Endothelial cell of umbilical vein (primary cell): Measurements from ENCODE around the gene SCGB1A1. TPM values are rescaled to one million over a fixed set of nuclear protein-coding genes. Genes with fewer than 3 reads are reported as not detected.

ENCODE experiments used
- BruUV-seq: library from RNA; stranded (reverse); fragments of 400-500 nt; replicated peaks from 2 replicates; lab custom pipeline; 2021; lab: Mats Ljungman, UMichigan
- CTCF ChIA-PET: fragments of 300-600, 350-600 bp; sonication (Branson Sonifier 250); formaldehyde crosslinking; loops from one replicate; lab custom pipeline; 2021; ENCODE audit warnings: antibody characterized with exemption, inconsistent platforms; lab: Charles Lee
- POLR2A ChIA-PET: fragments of 300-600, 350-600 bp; sonication (Branson Sonifier 250); formaldehyde crosslinking; loops from one replicate; lab custom pipeline; 2021; ENCODE audit warnings: antibody characterized with exemption, inconsistent platforms; lab: Charles Lee
- DNase-seq: peaks from one replicate; pipeline ENCODE4 v3.0.0-alpha.2; 2011; ENCODE audit warnings: low read depth, low spot score
- FAIRE-seq: peaks from 2 replicates; lab custom pipeline; 2011; peaks lifted over from hg19 to GRCh38; lab: Jason Lieb, UNC
- H2AFZ ChIP-seq: 2 replicates; pipeline ENCODE4 v1.6.0; 2012; ENCODE audit warnings: low read depth, low read length, control low read depth, inconsistent platforms
- H3K27ac ChIP-seq: 2 replicates; pipeline ENCODE4 v1.5.1; 2011; ENCODE audit warnings: low read depth, mild to moderate bottlenecking, control low read depth, low read length, moderate library complexity; ENCODE audit not compliant: insufficient read depth
- H3K27me3 ChIP-seq, 2 experiments: 2 replicates each; pipeline versions ENCODE4 v1.6.0 to v1.6.1; 2011; ENCODE audit warnings: low read length in 2 of 2, mixed read lengths in 1 of 2; ENCODE audit not compliant: control insufficient read depth in 2 of 2, insufficient read depth in 2 of 2
- H3K36me3 ChIP-seq, 2 experiments: 2 replicates in 1 of 2; 3 replicates in 1 of 2; pipeline ENCODE4 v1.5.1; 2011; ENCODE audit warnings: low read length in 2 of 2, mild to moderate bottlenecking in 1 of 2, moderate library complexity in 1 of 2; ENCODE audit not compliant: control insufficient read depth in 2 of 2, insufficient read depth in 2 of 2; ENCODE audit errors: extremely low read depth in 1 of 2
- H3K4me1 ChIP-seq: 3 replicates; pipeline ENCODE4 v1.5.1; 2011; ENCODE audit warnings: mild to moderate bottlenecking, low read length; ENCODE audit not compliant: control insufficient read depth, insufficient read depth; ENCODE audit errors: extremely low read depth
- H3K4me2 ChIP-seq: 2 replicates; pipeline ENCODE4 v1.6.1; 2011; ENCODE audit warnings: low read length, control low read depth, mixed read lengths; ENCODE audit not compliant: insufficient read depth
- H3K4me3 ChIP-seq, 3 experiments: fragments of 200-600 bp in 1 of 3; sonication (generic), shearing (Covaris generic) in 1 of 3; replicated peaks in 1 of 3; 2 replicates each; pipeline ENCODE4 v1.5.1; 2011 to 2016; ENCODE audit warnings: control low read depth in 3 of 3, low read length in 3 of 3, mild to moderate bottlenecking in 2 of 3, inconsistent platforms in 1 of 3, low read depth in 1 of 3, moderate library complexity in 1 of 3; ENCODE audit not compliant: insufficient read depth in 1 of 3
- H3K79me2 ChIP-seq: 2 replicates; pipeline ENCODE4 v1.6.0; 2012; ENCODE audit warnings: low read length, inconsistent platforms; ENCODE audit not compliant: control insufficient read depth, insufficient read depth
- H3K9ac ChIP-seq: replicated peaks from 2 replicates; pipeline ENCODE3; 2011; ENCODE audit warnings: low read length, control low read depth; ENCODE audit not compliant: insufficient read depth; ENCODE audit errors: extremely low read depth
- H3K9me1 ChIP-seq: replicated peaks from 3 replicates; pipeline ENCODE4 v1.6.0; 2011; ENCODE audit warnings: mild to moderate bottlenecking, low read length; ENCODE audit not compliant: control insufficient read depth, insufficient read depth; ENCODE audit errors: extremely low read depth
- H3K9me3 ChIP-seq: replicated peaks from 2 replicates; pipeline ENCODE4 v1.5.1; 2012; ENCODE audit warnings: low read length, inconsistent platforms; ENCODE audit not compliant: control insufficient read depth, insufficient read depth
- H4K20me1 ChIP-seq: replicated peaks from 2 replicates; pipeline ENCODE3; 2011; ENCODE audit warnings: mild to moderate bottlenecking, low read length; ENCODE audit not compliant: control insufficient read depth, insufficient read depth; ENCODE audit errors: extremely low read depth
- CTCF ChIP-seq, 2 donors: IDR thresholded peaks; 1 replicate in 1 of 2; 2 replicates in 1 of 2; pipeline ENCODE4 v1.5.1; 2011; ENCODE audit warnings: low read length in 2 of 2, mild to moderate bottlenecking in 2 of 2, moderate library complexity in 2 of 2, control low read depth in 1 of 2, inconsistent platforms in 1 of 2, low read depth in 1 of 2; ENCODE audit not compliant: insufficient read depth in 1 of 2; ENCODE audit errors: extremely low read depth in 1 of 2
- EZH2 ChIP-seq: IDR thresholded peaks from 2 replicates; pipeline ENCODE4 v1.6.1; 2012; ENCODE audit warnings: borderline replicate concordance, low read depth, mild to moderate bottlenecking, moderate library complexity, low read length, inconsistent platforms; ENCODE audit not compliant: severe bottlenecking
- FOS ChIP-seq: IDR thresholded peaks from 2 replicates; pipeline ENCODE4 v1.6.1; 2011; ENCODE audit warnings: mild to moderate bottlenecking, low read length, moderate library complexity, borderline replicate concordance; ENCODE audit not compliant: insufficient read depth
- GATA2 ChIP-seq: IDR thresholded peaks from 2 replicates; pipeline ENCODE4 v1.7.0; 2011; ENCODE audit warnings: low read depth, mild to moderate bottlenecking, moderate library complexity, mixed read lengths, low read length; ENCODE audit not compliant: insufficient read length, insufficient read depth
- JUN ChIP-seq: IDR thresholded peaks from 2 replicates; pipeline ENCODE4 v1.6.1; 2011; ENCODE audit warnings: borderline replicate concordance, low read depth; ENCODE audit not compliant: insufficient read length, insufficient read depth
- MAX ChIP-seq: IDR thresholded peaks from 2 replicates; pipeline ENCODE4 v1.6.1; 2011; ENCODE audit not compliant: insufficient read depth, insufficient read length
- MYC ChIP-seq: IDR thresholded peaks from one replicate; pipeline ENCODE4 v1.6.1; 2011; ENCODE audit warnings: mild to moderate bottlenecking, low read depth, low read length
- POLR2A ChIP-seq: IDR thresholded peaks from 2 replicates; pipeline ENCODE4 v1.6.1; 2012; ENCODE audit warnings: low read depth, mild to moderate bottlenecking, control low read depth, low read length
- POLR2AphosphoS5 ChIP-seq: IDR thresholded peaks from 2 replicates; pipeline ENCODE4 v1.6.1; 2012; ENCODE audit warnings: low read depth, mild to moderate bottlenecking, control low read depth, low read length, moderate library complexity; ENCODE audit not compliant: insufficient read depth
- dilution Hi-C: fragments of 300-500 bp; cut with MboI; formaldehyde crosslinking; loops from one replicate; pipeline ENCODE4 v1.15.0; 2019; ENCODE audit warnings: low sequenced_read_pairs; ENCODE audit not compliant: extremely low pct_ligation_motif_present
- intact Hi-C: fragments of 100-400 bp; cut with micrococcal nuclease; formaldehyde crosslinking; loops from one replicate; pipeline ENCODE4 v1.10.0; 2022
- polyA plus RNA-seq, 4 experiments: library from polyadenylated mRNA; depleted of rRNA in 3 of 4; stranded (reverse) in 3 of 4; unstranded in 1 of 4; fragments of >200 nt; gene quantifications; 2 replicates each; pipeline versions ENCODE4 v1.2.1 to v1.2.3, GENCODE V29; 2011 to 2012; ENCODE audit warnings: missing spikeins in 1 of 4
- total RNA-seq: library from RNA; stranded (reverse); gene quantifications from 2 replicates; pipeline ENCODE4 v1.2.3, GENCODE V29; 2021

Gene SCGB1A1
- total and polyA plus RNA-seq, 2 donors (not counting 3 experiments of a cell fraction or from before 2014, with no cell fraction given), result not detected

GRCh38 chr11:62400281-62400680, 18.6 kb upstream of the SCGB1A1 start:
- no peak overlapping the region for H3K4me3 ChIP-seq
- H3K9me3 ChIP-seq, result no peaks in the 10 kb centered on the region
- FAIRE-seq, result no peak
- no peak overlapping the region for H2AFZ ChIP-seq
- TF ChIP-seq MYC, result no peak
- TF ChIP-seq FOS, result no peak
- TF ChIP-seq POLR2AphosphoS5, result no peak
- TF ChIP-seq EZH2, result no peak
- no peak for TF ChIP-seq MAX
- TF ChIP-seq POLR2A, result no peak
- TF ChIP-seq GATA2, result no peak
- TF ChIP-seq JUN, result no peak
- TF ChIP-seq CTCF (IDR thresholded peaks at IDR 0.05; ENCODE audit: extremely low read depth in 1 of 2, insufficient read depth in 1 of 2, low read depth in 1 of 2, low read length in 2 of 2), result no peak
- H3K9me1 ChIP-seq, result no peaks in the 10 kb centered on the region
- no peak overlapping the region for H3K27ac ChIP-seq
- POLR2A ChIA-PET, result interaction anchor here (0.9 kb wide), 1 partner anchor 10 kb away, joined by 5 read pairs; no protein-coding TSS in a partner anchor
- CTCF ChIA-PET, result interaction anchor here (0.5 to 4.2 kb wide), 7 partner anchors 10 to 268 kb away, joined by 3 to 18 read pairs (median 4); no protein-coding TSS in a partner anchor
- intact Hi-C loops, result no loop called here
- H3K27me3 ChIP-seq, result no peaks in the 10 kb centered on the region
- BruUV-seq, result no TSS peak
- H3K4me2 ChIP-seq, result no peak overlapping the region
- H4K20me1 ChIP-seq, result no peaks in the 10 kb centered on the region
- dilution Hi-C loops, result no loop called here
- no peaks in the 10 kb centered on the region for H3K36me3 ChIP-seq
- DNase-seq, result no peak
- H3K4me1 ChIP-seq, result peaks cover 2% of the 10 kb centered on the region
- no peak overlapping the region for H3K9ac ChIP-seq
- H3K79me2 ChIP-seq, result no peaks in the 10 kb centered on the region
